ENCODE results near the gene PEMT.

PEMT gene

GRCh38 chr17:17535957-17536356 lies 55.6 kb downstream of the PEMT start:
- no peak for DNase-seq (ENCODE audit: low read depth)

GRCh38 chr17:17533901-17534441 lies 57.5 kb downstream of the PEMT start:
- DNase-seq (ENCODE audit: low read depth) = no peak

- no peak for DNase-seq (ENCODE audit: low read depth)
These were observed 58.5 kb downstream of the PEMT start for GRCh38 chr17:17532991-17533390.

- DNase-seq (ENCODE audit: low read depth) = no peak
These were observed 60.4 kb downstream of the PEMT start for GRCh38 chr17:17531156-17531555.

GRCh38 chr17:17528696-17529652 lies 62.5 kb downstream of the PEMT start:
- no peak for DNase-seq (ENCODE audit: low read depth)

- DNase-seq (ENCODE audit: low read depth) = no peak
These were observed 63.5 kb downstream of the PEMT start for GRCh38 chr17:17527956-17528500.

GRCh38 chr17:17527534-17527933 lies 64.0 kb downstream of the PEMT start:
- no peak for DNase-seq (ENCODE audit: low read depth)

GRCh38 chr17:17526369-17526768 lies 65.1 kb downstream of the PEMT start:
- DNase-seq (ENCODE audit: low read depth) = no peak

- DNase-seq (ENCODE audit: low read depth) = no peak
These were observed 65.6 kb downstream of the PEMT start for GRCh38 chr17:17525956-17526355.

- DNase-seq (ENCODE audit: low read depth) = no peak
These were observed 66.2 kb downstream of the PEMT start for GRCh38 chr17:17525311-17525710.

- no peak for DNase-seq (ENCODE audit: low read depth)
These were observed 67.6 kb downstream of the PEMT start for GRCh38 chr17:17523731-17524490.

GRCh38 chr17:17523001-17523730 lies 68.3 kb downstream of the PEMT start:
- no peak for DNase-seq (ENCODE audit: low read depth)

GRCh38 chr17:17520599-17521232 lies 70.8 kb downstream of the PEMT start:
- no peak for DNase-seq (ENCODE audit: low read depth)

- no peak for DNase-seq (ENCODE audit: low read depth)
These were observed 71.6 kb downstream of the PEMT start for GRCh38 chr17:17519886-17520285.

GRCh38 chr17:17518951-17519350 lies 72.6 kb downstream of the PEMT start:
- DNase-seq (ENCODE audit: low read depth) = no peak

GRCh38 chr17:17518014-17518413 lies 73.5 kb downstream of the PEMT start:
- no peak for DNase-seq (ENCODE audit: low read depth)

GRCh38 chr17:17516941-17517720 lies 74.4 kb downstream of the PEMT start:
- DNase-seq (ENCODE audit: low read depth) = no peak

- DNase-seq (ENCODE audit: low read depth) = no peak
These were observed 75.3 kb downstream of the PEMT start for GRCh38 chr17:17515934-17516930.

Data from activated T-helper 9 cell treated with anti-CD3 and anti-CD28 coated beads, Interleukin-2, amount 50 U/mL, for 16 hours (primary cell).